ENCODE measurements around the gene TRIP4.

The TRIP4 gene

DNA sequence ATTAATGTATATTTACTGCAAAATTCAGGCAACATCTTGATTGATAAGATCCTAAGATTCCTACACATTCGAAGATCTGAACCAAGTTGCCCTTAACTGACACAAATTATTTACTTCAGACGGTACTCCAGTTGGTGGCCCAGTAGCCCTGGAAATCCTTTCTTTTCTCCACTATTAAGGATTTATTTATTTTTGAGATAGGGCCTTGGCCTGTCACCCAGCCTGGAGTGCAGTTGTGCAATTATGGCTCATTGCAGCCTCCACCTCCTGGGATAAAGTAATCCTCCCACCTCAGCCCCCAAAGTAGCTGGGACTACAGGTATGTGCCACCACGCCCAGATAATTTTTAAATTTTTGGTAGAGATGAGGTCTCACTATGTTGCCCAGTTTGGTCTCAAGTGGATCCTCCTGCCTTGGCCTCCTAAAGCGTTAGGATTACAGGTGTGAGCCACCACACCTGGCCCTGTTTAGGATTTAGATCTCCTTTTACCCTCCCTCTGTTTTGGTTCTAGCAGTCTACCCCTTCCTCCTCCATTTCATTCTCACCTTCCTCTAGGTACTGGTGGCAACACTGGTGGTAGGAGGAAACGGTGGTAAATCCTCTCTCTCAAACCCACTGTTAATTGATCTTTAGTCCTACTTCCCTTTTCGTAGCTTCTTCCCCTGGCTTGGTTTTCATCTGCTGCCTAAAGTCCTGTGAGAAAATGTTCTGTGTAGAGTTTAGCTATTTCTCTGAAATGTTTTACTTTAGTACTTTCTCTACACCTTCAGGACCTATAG, 60.1 kb downstream of the TRIP4 start:
- DNase-seq (ENCODE audit: low read depth in 3 of 3) = no peak

DNA sequence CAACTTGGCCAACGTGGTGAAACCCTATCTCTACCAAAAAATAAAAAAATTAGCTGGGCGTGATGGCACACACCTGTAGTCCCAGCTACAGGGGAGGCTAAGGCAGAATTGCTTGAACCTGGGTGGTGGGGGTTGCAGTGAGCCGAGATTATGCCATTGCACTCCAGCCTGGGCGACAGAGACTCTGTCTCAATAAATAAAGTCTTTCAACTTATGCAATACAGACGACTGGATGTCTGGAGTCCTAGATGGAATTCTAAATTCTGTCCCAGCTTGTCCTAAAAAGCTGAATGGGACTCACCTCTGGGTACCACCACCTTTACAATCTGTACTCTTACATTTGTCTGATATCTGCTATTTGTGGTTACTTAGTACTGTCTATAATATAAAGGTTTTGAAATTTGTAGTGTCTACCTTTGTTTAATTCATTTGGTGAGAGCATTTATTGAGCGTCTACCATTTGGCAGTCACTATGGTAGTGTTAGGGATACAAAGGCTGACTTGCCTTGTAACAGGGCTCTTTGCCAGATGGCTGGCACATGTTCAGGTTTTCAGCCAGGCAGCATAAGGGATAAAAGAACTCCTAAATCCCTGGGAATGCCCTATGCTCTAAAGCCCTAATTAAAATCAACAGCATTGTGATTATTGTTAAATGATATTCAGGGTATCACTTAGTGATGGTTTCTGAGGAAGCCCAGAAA, 65.5 kb downstream of the TRIP4 start:
- DNase-seq (ENCODE audit: low read depth in 3 of 3) = no peak

DNA sequence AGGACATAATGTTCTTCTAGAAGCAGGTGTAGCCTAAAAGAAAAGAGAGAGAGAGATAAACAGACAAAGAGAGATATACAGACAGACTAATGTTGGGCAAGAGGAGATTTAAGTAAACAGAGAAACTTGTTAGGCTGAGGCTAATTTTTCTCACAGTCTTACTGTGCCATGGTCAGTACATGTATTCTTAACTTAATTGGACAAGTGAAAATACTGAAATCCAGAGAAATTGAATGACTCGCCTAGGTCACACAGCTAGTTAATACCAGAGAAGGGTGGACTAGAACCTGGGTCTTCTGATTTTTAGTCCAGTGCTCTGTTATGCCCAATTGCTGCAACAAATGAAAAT, 66.0 kb downstream of the TRIP4 start:
- no peak for DNase-seq (ENCODE audit: low read depth in 3 of 3)

DNA sequence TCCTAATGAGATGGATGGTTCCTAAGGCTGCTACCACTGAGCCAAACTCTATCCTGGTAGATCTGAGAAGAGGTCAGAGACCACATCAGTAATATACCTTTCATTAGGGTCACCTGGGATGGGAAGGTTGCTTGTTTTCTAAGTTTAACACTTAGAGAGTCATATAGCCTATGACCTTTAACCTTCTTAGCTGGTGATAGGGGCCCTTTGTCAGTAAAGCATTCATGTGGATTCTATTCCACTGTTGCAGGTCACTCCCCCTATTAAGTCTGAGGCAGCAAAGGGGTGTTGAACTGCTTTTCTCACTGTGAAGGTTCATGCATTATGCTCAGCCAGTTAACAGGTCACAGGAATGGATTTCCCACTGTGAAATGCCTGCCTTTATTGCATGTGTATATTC, 66.6 kb downstream of the TRIP4 start:
- no peak for DNase-seq (ENCODE audit: low read depth in 3 of 3)

DNA sequence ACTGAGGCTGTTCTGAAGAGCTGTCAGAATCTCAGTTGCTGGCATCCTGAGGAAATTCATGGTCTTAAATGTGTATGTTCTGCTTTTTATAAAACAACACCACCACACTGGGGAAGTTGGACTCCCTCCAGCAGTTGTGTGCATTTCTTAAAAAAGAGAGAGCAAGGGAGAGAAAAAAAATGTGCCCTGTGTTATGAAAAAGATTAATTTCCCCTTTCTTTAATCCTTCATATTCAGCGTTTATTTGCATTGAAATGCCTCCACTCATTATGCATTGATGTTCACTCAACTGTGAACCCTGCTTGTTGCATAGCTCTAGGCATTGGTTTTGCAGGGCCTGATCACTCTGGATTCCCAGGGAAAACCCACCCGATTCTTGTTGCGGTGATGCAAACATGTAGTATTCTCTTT, 68.3 kb downstream of the TRIP4 start:
- DNase-seq (ENCODE audit: low read depth in 3 of 3) = no peak

DNA sequence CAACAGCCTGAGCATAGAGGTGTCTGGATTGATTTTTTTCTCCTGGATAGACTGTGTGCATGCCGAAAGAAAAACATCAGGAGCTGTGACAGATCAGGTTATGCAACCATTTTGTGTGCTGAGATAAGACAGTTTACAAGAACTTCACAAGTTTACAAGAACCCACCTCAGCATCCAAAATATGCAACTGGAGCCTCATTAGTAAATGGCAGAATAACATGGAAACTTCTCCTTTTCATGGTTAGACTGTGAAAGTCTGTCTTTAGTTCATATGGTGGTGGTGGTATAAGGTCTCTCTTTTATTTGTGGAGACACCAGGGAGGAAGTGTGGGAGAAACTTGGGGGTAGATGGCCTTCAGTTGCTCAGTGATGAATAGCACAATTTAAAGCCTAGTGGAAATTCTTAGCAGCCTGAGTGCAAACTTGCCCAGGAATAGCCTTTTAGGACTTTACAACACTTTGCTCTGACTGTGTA, 69.0 kb downstream of the TRIP4 start:
- no peak for DNase-seq (ENCODE audit: low read depth in 3 of 3)

DNA sequence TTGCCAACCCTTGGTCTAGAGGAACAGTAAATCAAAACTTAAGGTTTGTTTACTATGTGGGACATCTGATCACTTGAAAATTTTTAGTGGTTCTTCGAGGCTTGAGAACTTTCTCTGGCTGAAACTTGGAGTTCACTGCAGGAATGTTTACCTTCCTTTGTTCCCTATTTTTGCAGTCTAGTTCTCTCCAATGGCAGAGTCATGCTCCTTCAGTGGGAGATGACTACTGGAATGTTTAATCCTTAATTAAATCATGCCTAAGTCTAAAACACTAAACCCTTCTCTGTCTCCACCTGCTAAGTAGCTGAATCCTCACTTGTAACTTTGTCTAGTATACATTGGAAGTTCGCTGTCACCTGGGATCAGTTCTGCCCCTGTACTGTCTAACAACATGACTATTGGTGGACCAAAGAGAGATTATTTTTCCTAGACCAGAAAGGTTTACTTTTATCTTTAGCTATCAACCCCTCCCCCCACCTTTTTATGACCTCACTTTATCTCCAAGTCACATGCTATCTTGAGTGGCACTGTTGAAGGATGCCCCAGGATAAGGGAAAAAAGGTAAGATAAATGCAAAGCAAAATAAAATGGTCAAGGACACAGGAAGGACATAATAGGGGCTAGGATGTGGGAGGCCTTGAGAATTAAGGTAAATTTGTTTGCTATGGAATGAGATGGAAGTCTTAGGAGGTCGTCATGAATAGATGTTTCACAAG, 71.6 kb downstream of the TRIP4 start:
- DNase-seq (ENCODE audit: low read depth in 3 of 3) = no peak

DNA sequence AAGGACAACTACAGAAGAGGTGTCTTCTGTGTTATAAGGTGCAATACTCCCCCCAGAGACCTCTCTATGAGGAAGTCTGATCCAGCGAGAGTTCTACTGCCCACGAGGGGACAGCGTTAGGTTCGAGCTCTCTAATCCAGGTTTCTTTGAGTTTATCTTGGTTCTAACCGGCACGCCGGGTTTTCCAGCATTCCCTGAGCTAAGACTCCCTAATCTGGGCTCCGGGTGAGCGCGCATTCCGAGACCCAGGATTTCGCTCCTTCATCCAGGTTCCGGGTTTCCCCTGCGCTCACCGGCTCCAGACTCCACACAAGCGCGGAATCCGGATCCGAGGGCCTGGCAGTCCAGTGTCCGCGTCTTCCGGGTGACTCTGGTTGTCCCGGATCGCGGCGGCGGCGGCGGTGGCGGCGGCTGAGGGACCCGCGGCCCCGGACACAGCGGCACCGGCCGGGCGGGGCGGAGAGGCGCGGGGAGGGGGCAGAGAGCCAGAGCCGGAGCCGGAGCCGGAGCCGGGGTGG, 72.6 kb downstream of the TRIP4 start, which contains the start of gene ZNF609:
Gene ZNF609, plus strand, starts transcription at position 373 of the 518 bp plus-strand sequence. CDS start 38,842 bp downstream, outside the sequence.
- peak; percentile 72 to 82 (median 74) for DNase-seq (ENCODE audit: low read depth in 3 of 3)

DNA sequence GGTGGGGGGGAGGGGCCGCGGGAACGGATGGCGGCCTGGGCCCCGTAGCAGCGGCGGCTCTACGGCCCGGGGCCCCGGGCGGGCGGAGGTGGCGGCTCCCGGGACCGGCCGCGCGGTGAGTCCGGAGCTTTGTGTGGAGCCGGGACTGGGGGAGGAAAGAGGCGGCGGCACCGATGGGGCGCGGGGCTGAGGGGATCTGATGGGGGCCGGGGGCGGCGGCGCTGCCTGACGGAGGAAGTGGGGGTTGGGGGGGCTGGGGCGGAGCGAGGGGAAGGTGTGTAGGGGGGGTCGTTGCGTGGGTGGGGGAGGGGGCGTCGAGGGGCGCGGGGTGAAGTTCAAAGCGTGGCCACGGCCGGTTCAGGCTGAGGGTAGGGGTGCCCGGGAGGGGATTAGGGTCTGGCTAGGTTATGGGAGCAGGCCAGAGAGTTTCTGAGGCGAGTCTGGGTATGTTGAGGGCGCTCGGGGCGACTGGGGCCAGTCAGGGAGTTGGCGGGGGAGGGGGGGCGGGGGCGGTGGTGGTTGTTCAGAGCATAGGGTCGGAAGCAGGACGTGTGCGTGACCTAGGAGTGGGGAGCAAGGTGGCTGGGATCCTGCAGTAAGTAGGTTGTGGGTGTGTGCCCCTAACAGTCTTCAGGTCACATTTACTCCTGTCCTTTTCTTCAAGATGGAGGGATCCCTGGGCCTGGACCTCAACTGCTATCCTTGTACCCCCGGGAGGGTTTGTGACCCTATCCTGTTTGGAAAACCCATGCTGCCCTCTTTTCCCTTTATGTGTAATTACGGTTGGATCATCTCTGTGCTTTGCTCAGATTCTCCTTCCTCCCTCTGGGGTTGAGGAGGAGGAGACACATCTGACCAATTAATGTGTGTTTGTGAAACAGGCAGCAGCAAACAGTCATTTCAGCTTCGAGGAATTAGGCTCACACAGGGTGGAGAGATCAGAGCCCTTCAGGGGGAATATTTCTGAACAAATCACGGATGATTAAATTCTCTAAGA, 73.4 kb downstream of the TRIP4 start:
- DNase-seq (ENCODE audit: low read depth in 3 of 3) = peak in 1 of 3 experiments; percentile 16

DNA sequence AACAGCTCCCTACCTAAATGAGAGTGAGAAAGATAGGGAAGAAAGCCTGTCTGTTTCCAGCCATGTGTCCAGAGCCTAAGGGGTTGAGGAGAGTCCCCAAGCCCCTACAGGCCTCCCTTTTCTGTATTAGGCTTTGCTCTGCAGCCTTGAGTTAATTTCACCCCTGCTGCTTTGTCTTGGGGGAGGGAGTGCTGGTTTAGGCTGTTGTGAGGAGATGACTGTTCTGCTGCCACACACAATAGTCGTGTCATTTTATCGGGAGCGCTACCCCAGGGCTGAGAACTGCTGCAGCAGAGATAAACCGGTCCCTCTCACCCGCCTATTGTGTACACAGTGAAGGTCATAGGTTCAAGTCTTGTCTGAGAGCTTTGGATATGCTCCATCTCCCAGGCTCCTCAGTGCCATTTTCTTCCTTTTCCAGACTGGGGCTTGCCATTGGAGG, 74.1 kb downstream of the TRIP4 start:
- no peak for DNase-seq (ENCODE audit: low read depth in 3 of 3)

DNA sequence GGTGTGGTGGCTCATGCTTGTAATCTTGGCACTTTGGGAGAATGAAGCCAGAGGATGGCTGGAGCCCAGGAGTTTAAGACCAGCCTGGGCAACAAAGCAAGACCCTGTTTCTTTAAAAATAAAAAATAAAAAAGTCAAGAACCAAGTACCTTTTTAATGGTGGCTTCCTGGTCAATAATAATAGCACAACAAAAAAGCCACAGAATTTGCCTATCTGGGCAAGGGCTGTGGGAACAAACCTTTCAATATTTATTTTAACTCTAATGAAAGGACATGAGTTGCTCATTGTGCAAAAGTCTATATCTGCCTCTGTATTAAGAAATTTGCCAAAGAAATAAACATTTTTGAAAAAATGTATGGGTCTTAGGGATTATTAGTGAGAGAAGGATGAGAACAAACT, 74.9 kb downstream of the TRIP4 start:
- DNase-seq (ENCODE audit: low read depth in 3 of 3) = no peak

DNA sequence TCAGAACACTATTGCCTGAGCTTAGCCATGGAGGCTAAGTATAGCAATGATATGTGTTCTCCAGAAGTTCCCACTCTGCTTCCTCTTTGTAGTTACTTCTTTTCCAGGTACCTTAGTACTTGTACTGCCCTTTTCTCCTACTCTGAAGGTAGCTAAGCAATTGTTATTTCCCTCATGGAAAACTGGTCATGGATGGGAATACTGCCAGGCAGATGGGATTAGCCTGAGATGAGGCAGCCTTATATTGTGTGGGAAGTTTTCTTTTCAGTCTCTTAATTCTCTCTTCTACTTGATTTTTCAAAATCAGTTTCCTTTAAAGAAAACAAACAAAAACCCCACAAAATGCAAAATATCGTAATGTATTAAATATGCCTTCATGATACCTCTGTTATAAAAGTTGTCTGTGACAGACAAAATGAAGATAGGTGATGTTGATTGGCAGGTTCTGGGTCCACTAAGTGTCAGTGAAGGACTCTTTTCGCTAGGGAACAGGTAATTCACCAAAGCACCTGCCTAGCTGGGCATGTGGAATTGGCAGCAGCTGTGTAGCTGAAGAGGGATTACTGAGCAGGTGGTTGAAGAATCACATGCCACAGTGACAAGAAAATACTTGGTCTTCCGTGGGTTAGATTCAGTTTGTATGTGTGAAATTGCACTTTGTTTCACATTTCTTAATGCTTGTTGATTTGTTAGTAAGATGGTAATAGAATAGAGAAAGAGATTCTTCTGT, 76.8 kb downstream of the TRIP4 start:
- DNase-seq (ENCODE audit: low read depth in 3 of 3) = no peak

DNA sequence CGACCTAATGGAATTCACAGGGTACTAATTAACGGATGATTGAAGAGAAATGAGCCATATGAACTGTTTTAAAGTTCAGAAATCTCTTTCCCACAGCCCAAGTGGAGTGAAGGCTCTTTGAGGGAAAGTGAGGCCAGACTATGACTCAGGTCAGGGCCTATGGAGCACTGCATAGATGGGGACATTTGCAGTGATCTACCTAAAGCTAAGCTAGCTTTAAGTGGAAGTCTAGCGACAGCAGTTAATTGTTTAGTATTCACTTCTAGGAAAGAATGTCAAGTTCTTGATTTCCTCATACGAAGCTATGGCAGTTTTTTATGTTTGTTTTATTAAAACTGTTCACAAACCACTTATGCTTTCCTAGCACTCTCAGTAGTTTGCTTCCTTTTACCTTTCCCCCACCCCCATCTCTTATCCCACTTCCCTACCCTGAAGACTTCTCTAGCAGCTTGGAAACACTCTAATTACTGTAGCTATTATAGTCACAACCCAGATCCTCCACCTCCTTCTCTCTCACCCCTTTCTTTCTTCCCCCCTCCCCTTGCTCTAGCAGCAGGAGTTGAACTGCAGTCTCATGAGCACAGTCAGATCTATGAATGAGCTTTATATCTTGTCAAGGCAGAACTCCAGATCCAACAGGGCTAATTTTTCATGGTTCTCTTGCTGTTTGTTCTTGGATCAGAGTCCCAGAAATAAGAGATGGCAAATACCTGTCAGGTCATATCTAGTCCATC, 78.9 kb downstream of the TRIP4 start:
- DNase-seq (ENCODE audit: low read depth in 3 of 3) = no peak

DNA sequence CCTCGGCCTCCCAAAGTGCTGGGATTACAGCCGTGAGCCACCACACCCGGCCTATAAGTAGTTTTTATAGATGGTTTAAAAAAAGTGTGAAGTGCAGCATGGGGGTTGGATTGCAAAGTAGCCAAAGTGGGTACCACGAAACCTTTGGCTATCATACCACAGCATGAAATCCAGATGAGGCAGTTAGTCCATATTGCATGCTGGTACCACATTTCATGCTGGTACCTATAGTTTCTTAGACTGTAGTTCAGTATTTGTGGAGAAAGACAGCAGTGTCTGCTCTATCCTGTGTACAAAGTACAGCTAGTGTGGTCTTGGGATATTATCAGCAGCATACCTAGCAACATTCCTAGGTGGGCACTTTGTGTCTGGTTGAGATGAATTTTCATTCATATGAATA, 84.5 kb downstream of the TRIP4 start:
- no peak for DNase-seq (ENCODE audit: low read depth in 3 of 3)

DNA sequence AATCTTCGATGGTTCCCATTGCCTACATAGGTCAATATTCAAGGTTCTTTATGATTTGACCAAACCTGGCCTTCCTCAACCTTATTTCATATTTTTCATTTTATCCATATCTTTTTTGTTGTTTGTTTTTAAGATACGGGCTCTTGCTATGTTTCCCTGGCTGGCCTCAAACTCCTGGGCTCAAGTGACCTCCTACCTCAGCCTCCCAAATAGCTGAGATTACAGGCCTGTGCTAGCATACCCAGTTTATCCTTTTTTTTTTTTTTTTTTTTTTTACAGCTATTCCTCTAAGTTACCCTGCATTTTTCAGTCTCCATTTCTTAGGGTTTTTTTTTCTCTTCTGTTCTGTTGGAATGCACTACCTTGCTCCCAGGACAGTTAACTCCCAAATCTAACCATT, 87.2 kb downstream of the TRIP4 start:
- no peak for DNase-seq (ENCODE audit: low read depth in 3 of 3)

DNA sequence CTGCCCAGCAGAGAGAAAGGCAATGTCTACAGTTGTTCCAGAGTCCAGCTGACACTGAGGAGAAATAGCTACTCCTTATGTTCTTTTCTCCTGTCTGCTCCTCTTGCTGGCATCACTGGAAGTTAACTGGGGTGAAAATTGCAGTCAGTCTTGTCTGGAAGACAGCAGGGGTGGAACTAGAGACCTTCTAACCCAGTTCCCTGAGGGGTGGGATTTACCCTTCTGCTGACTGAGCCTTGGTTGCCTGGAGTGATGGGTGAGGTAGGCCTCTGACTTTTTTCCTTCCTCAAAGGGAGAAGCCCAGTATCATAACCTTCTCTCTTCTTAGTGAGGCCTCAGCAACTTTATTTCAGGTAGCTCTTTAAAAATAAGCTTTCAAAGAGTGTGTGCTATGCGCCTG, 88.9 kb downstream of the TRIP4 start:
- no peak for DNase-seq (ENCODE audit: low read depth in 3 of 3)

DNA sequence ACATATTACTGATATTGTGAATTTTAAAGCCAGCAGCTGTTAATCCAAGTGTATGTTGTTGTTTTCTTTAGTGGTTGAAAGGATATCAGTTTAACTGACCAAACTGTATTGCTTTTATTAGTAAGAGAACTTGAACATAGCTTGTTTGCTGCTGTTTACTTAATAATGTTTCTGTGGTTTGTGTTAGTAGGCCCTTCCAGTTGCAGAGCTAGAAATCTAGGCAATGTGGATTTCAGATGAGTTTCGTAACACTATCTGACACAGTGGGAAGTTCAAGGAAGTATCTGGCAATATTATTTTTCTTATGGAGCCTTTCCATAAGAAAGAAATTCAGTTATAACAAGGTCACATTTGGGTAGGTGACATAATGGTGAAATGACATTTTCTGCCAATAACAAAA, 91.2 kb downstream of the TRIP4 start:
- DNase-seq (ENCODE audit: low read depth in 3 of 3) = no peak

DNA sequence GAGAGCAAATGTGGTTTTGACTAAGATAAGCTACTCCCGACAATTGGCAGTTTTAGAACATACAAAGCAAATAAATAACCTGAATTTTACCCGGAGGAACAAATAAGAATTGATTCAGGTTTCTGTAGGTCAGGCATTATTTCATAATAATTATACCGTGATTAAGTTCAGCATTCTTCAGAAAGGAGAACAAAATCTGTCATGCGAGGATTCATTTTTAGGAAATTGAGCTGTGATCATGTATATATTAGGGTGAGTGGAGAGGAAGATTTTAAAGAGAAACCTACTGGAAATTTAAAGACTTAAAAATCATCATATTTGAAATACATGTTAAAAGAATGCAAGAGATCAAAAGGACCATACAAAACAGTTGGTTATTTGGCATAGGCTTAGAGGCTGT, 93.3 kb downstream of the TRIP4 start:
- no peak for DNase-seq (ENCODE audit: low read depth in 3 of 3)

DNA sequence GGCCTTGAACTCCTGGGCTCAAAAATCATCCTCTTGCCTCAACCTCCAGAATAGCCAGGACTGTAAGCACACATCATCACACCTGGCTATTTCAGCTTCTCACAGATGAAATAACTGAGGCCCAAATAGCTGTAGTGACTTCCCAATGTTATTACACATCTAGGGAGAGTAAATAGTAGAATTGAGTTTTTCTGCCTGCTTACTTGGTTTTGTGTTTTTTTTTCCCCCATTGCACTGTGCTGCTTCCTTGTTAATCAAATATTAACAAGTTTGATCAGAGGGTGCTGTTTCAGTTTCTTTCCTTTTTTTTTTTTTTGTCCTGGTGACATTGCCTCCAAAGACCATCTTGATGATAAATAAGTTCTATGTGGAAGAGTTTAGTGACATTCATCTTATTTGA, 96.1 kb downstream of the TRIP4 start:
- no peak for DNase-seq (ENCODE audit: low read depth in 3 of 3)

DNA sequence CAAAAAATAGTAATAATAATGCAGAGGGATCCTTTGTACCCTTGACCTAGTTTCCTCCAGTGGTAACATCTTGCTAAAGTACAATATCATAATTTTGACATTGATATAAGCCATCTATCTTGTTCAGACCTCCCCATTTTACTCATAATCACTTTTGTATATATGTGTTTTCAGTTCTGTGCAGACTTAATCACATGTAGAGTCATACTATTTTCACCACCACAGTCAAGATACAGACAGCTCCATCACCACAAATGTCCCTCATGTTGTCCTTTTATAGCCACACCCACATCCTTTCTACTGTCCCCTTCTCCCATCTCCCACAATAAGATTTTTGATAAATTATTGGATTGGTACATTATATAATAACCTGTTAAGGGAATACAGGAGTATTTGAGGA, 98.2 kb downstream of the TRIP4 start:
- no peak for DNase-seq (ENCODE audit: low read depth in 3 of 3)
